HG02623 (cell line): Measurements from ENCODE around the gene CREB1.
"Not testable (repeated sequence)": the region's sequence is repeated elsewhere in the genome, so short reads cannot be mapped to it uniquely, and the experiment has no call there.

Source experiments
- ATAC-seq: cut with Tn5 transposase; IDR thresholded peaks from one replicate; pipeline ENCODE4 v1.9.1; 2021; ENCODE audit warnings: moderate library complexity; ENCODE audit not compliant: unreplicated experiment

Gene CREB1

GRCh38 chr2:207529330-207530159, at the start of gene CREB1:
TSS of gene CREB1 (plus strand) at chr2:207529962. CDS start at chr2:207555636, 25,674 bp downstream.
- peak; percentile 81 for ATAC-seq

- no peak for ATAC-seq
These were observed 49.2 kb upstream of the CREB1 start for GRCh38 chr2:207480521-207481040.

- ATAC-seq = no peak
These were observed 47.8 kb upstream of the CREB1 start for GRCh38 chr2:207481924-207482323.

GRCh38 chr2:207482630-207483029, 47.1 kb upstream of the CREB1 start:
- no peak for ATAC-seq

GRCh38 chr2:207483066-207483465, 46.7 kb upstream of the CREB1 start:
- no peak for ATAC-seq

GRCh38 chr2:207483477-207483876, 46.3 kb upstream of the CREB1 start:
- ATAC-seq = no peak

- ATAC-seq = peak; percentile 73
These were observed 45.0 kb upstream of the CREB1 start for GRCh38 chr2:207484444-207485391.

GRCh38 chr2:207487650-207488311, 42.0 kb upstream of the CREB1 start:
- ATAC-seq = no peak

- ATAC-seq = no peak
These were observed 40.5 kb upstream of the CREB1 start for GRCh38 chr2:207489251-207489650.

GRCh38 chr2:207490441-207490840, 39.3 kb upstream of the CREB1 start:
- ATAC-seq = no peak

- no peak for ATAC-seq
These were observed 38.7 kb upstream of the CREB1 start for GRCh38 chr2:207491086-207491485.

- ATAC-seq = no peak
These were observed 37.8 kb upstream of the CREB1 start for GRCh38 chr2:207491956-207492355.

- ATAC-seq = no peak
These were observed 37.3 kb upstream of the CREB1 start for GRCh38 chr2:207492461-207492860.

GRCh38 chr2:207494137-207494536, 35.6 kb upstream of the CREB1 start:
- no peak for ATAC-seq

GRCh38 chr2:207496936-207497335, 32.8 kb upstream of the CREB1 start:
- ATAC-seq = not testable (repeated sequence)

- no peak for ATAC-seq
These were observed 32.2 kb upstream of the CREB1 start for GRCh38 chr2:207497596-207497995.

- no peak for ATAC-seq
These were observed 31.3 kb upstream of the CREB1 start for GRCh38 chr2:207498427-207498826.

- ATAC-seq = no peak
These were observed 30.6 kb upstream of the CREB1 start for GRCh38 chr2:207499114-207499513.

GRCh38 chr2:207501802-207502576, 27.8 kb upstream of the CREB1 start:
- ATAC-seq = no peak

GRCh38 chr2:207502577-207503198, 27.1 kb upstream of the CREB1 start:
- ATAC-seq = peak; percentile 44
